ENCODE data around the gene HBG1. TPM values are rescaled to one million over a fixed set of nuclear protein-coding genes. Genes with fewer than 3 reads are reported as not detected.

Gene HBG1
- total and polyA plus RNA-seq, 2 of the 8 experiments (the other 6 are each of a cell fraction or from before 2014, with no cell fraction given) = 0.26 TPM; not detected in 1

DNA sequence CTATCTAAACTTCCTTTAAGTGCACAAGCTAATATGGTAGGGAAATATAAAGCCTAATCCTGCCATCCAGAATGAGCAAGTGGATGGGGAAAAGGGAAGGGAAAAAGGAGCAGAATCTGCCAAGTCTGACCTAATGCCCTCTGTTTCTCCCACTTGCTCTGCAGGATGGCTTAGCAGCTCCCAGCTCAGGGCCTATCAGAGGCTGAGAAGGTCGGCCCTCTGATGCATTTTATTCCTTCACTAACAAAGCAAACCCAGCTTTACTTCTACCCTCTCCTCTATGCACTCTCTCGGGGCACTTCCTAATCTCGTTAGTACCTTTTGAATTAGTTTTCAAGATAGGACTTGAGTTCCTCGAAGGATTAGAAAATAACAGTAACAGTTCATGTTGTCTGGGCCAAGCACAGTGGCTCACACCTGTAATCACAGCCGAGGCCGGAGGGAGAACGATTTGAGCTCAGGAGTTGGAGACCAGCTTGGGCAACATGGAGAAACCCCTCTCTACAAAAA is 39.2 kb downstream of the HBG1 start:
- H3K56ac ChIP-seq (replicated peaks; ENCODE audit: insufficient read length, low read depth, low read length) = no peak overlapping the region
- no peak overlapping the region for H4K91ac ChIP-seq (replicated peaks; ENCODE audit: insufficient read length, low read length)
- no peak overlapping the region for H2BK12ac ChIP-seq (ENCODE audit: low read depth, low read length)
- no peak overlapping the region for H2BK120ac ChIP-seq (replicated peaks; ENCODE audit: low read depth, low read length)
- no peak overlapping the region for H3K4me2 ChIP-seq (ENCODE audit: insufficient read depth in 1 of 2, low read depth in 2 of 2, low read length in 2 of 2)
- DNase-seq (ENCODE audit: low read depth in 1 of 2, low spot score in 2 of 2) = no peak
- CTCF ChIA-PET (ENCODE audit: partially characterized antibody) = interaction anchor here (0.6 to 1.5 kb wide), 3 partner anchors 62 to 82 kb away, joined by 3 read pairs; no protein-coding TSS in a partner anchor
- no peaks in the 10 kb centered on the region for H3K9me3 ChIP-seq (ENCODE audit: insufficient read depth in 2 of 2, low read depth in 1 of 2, low read length in 1 of 2)
- no peaks in the 10 kb centered on the region for H3K27me3 ChIP-seq (replicated peaks in 1 of 4; ENCODE audit: control insufficient read depth in 3 of 4, extremely low read depth in 1 of 4, insufficient read depth in 3 of 4, low read length in 3 of 4)
- no peak for TF ChIP-seq HDAC6 (IDR thresholded peaks at IDR 0.05; ENCODE audit: low read depth, low read length)
- no peak for TF ChIP-seq RBBP5 (IDR thresholded peaks at IDR 0.05; ENCODE audit: borderline replicate concordance, low read depth, low read length)
- TF ChIP-seq, protein P1, sequence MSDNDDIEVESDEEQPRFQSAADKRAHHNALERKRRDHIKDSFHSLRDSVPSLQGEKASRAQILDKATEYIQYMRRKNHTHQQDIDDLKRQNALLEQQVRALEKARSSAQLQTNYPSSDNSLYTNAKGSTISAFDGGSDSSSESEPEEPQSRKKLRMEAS (IDR thresholded peaks at IDR 0.05) = no peak
- no peak for TF ChIP-seq EZH2 (IDR thresholded peaks at IDR 0.05; ENCODE audit: low read depth, low read length, severe bottlenecking)
- TF ChIP-seq SIN3A (conservative IDR thresholded peaks at IDR 0.05 in 1 of 2, IDR thresholded peaks at IDR 0.05 in 1 of 2; ENCODE audit: low read depth in 1 of 2, low read length in 2 of 2) = no peak
- no peak for TF ChIP-seq TBP (IDR thresholded peaks at IDR 0.05; ENCODE audit: low read depth, low read length)
- TF ChIP-seq EP300 (IDR thresholded peaks at IDR 0.05; ENCODE audit: borderline replicate concordance in 1 of 2, low read depth in 2 of 2, low read length in 2 of 2) = no peak
- no peak for TF ChIP-seq GTF2F1 (IDR thresholded peaks at IDR 0.05; ENCODE audit: borderline replicate concordance, low read depth, low read length)
- no peak for TF ChIP-seq CEBPB (IDR thresholded peaks at IDR 0.05; ENCODE audit: low read depth, low read length)
- TF ChIP-seq CBX8 (IDR thresholded peaks at IDR 0.05; ENCODE audit: borderline replicate concordance, low read depth, low read length) = no peak
- no peak for TF ChIP-seq JUN (IDR thresholded peaks at IDR 0.05; ENCODE audit: low read depth, low read length)
- TF ChIP-seq KDM1A (IDR thresholded peaks at IDR 0.05; ENCODE audit: borderline replicate concordance, low read length) = no peak
- TF ChIP-seq JUND (IDR thresholded peaks at IDR 0.05; ENCODE audit: low read length) = no peak
- H3K79me2 ChIP-seq (ENCODE audit: control insufficient read depth in 1 of 2, insufficient read depth in 2 of 2, low read length in 2 of 2) = no peaks in the 10 kb centered on the region
- H3K79me1 ChIP-seq (ENCODE audit: low read depth, low read length) = no peaks in the 10 kb centered on the region
- WGBS, 2 experiments (ENCODE audit: extremely low coverage in 1 of 2, insufficient coverage in 1 of 2, insufficient read length in 1 of 2, insufficient replicate concordance in 2 of 2, low coverage in 1 of 2, low lambda C conversion rate in 2 of 2, missing lambda C conversion rate in 1 of 2) = 82% methylated on average over 7 of the region's 7 CpGs; no CpG with 5 or more reads in 1 of the 2 experiments
- no peak overlapping the region for H3K23ac ChIP-seq (ENCODE audit: insufficient read length)
- no peak overlapping the region for H2AK5ac ChIP-seq (ENCODE audit: low read depth, low read length)
- no peak overlapping the region for H3K4me3 ChIP-seq (ENCODE audit: extremely low read depth in 1 of 4, insufficient read depth in 2 of 4, low read depth in 3 of 4, low read length in 4 of 4)
- H3K9ac ChIP-seq (replicated peaks in 1 of 4; ENCODE audit: extremely low read depth in 1 of 4, low read depth in 3 of 4, low read length in 3 of 4) = no peak overlapping the region
- H4K20me1 ChIP-seq (replicated peaks in 1 of 2; ENCODE audit: control insufficient read depth in 1 of 2, insufficient read depth in 2 of 2, low read length in 2 of 2) = no peaks in the 10 kb centered on the region
- no peak overlapping the region for H3K27ac ChIP-seq (ENCODE audit: low read depth, low read length)
- no peak overlapping the region for H2BK20ac ChIP-seq (ENCODE audit: low read length)
- H4K8ac ChIP-seq (ENCODE audit: extremely low read depth, insufficient read depth, low read length) = no peak overlapping the region; the same call in 1 of the 2 replicates
- no peak overlapping the region for H3K18ac ChIP-seq (ENCODE audit: extremely low read depth, low read length)
- no peak overlapping the region for H2BK15ac ChIP-seq (ENCODE audit: low read length)
- H3K4ac ChIP-seq (replicated peaks; ENCODE audit: insufficient read length, low read depth, low read length) = no peak overlapping the region
- H2BK5ac ChIP-seq (ENCODE audit: low read depth, low read length) = no peak overlapping the region
- no peak for FAIRE-seq
- peak overlapping the region; percentile 92; the same call in 1 of the 2 replicates for H2AFZ ChIP-seq (ENCODE audit: low read length)
- no peaks in the 10 kb centered on the region for H3K23me2 ChIP-seq (ENCODE audit: low read depth, low read length)
- POLR2A ChIA-PET (ENCODE audit: partially characterized antibody) = no interaction called here
- H4K5ac ChIP-seq (ENCODE audit: insufficient read length, low read depth, low read length) = no peak overlapping the region
- no peaks in the 10 kb centered on the region for H3K36me3 ChIP-seq (ENCODE audit: control insufficient read depth in 2 of 4, insufficient read depth in 4 of 4, low read length in 3 of 4)
- no peaks in the 10 kb centered on the region for H3K4me1 ChIP-seq (replicated peaks in 1 of 4; ENCODE audit: control insufficient read depth in 3 of 4, insufficient read depth in 4 of 4, low read length in 3 of 4)
- no peak overlapping the region for H3K14ac ChIP-seq (ENCODE audit: insufficient read length)

Measured in H1 (cell line).